ENCODE data around the gene TNIP2.

The TNIP2 gene

GRCh38 chr4:2800691-2801596, 44.8 kb upstream of the TNIP2 start:
- no peak overlapping the region for H2BK120ac ChIP-seq (ENCODE audit: low read depth, low read length)
- H3K4me2 ChIP-seq (ENCODE audit: low read length) = no peak overlapping the region
- no peak overlapping the region for H2AK5ac ChIP-seq (ENCODE audit: low read length)
- no CpG with 5 or more reads among the region's 29 CpGs for WGBS (ENCODE audit: extremely low coverage, insufficient coverage, low lambda C conversion rate)
- peak overlapping the region; percentile 81 for H3K56ac ChIP-seq (ENCODE audit: low read length)
- DNase-seq = peak; percentile 79
- H2BK5ac ChIP-seq (ENCODE audit: low read length) = peak overlapping the region; percentile 73
- H3K4me3 ChIP-seq (ENCODE audit: low read length) = no peak overlapping the region
- H2BK15ac ChIP-seq (replicated peaks; ENCODE audit: low read depth) = no peak overlapping the region
- no peaks in the 10 kb centered on the region for H3K79me2 ChIP-seq (ENCODE audit: control insufficient read depth, insufficient read depth, low read length)
- peak overlapping the region; percentile 28 for H3K27ac ChIP-seq (ENCODE audit: low read depth, low read length)
- H3K27me3 ChIP-seq (ENCODE audit: insufficient read depth, low read length, poor library complexity) = no peaks in the 10 kb centered on the region
- H3K9ac ChIP-seq (ENCODE audit: low read length) = peak overlapping the region; percentile 63
- H3K23ac ChIP-seq (ENCODE audit: low read length) = no peak overlapping the region
- H3K79me1 ChIP-seq (ENCODE audit: low read length) = no peaks in the 10 kb centered on the region
- H3K4me1 ChIP-seq (ENCODE audit: control insufficient read depth, low read depth, low read length) = peaks cover 2% of the 10 kb centered on the region
- H4K5ac ChIP-seq (ENCODE audit: low read length) = no peak overlapping the region
- H3K4ac ChIP-seq (ENCODE audit: low read depth, low read length) = no peak overlapping the region
- H3K18ac ChIP-seq (ENCODE audit: low read length) = peak overlapping the region; percentile 8
- no peaks in the 10 kb centered on the region for H3K36me3 ChIP-seq (ENCODE audit: control insufficient read depth, insufficient read depth, low read length)
- H4K8ac ChIP-seq (ENCODE audit: low read depth, low read length) = no peak overlapping the region

DNA sequence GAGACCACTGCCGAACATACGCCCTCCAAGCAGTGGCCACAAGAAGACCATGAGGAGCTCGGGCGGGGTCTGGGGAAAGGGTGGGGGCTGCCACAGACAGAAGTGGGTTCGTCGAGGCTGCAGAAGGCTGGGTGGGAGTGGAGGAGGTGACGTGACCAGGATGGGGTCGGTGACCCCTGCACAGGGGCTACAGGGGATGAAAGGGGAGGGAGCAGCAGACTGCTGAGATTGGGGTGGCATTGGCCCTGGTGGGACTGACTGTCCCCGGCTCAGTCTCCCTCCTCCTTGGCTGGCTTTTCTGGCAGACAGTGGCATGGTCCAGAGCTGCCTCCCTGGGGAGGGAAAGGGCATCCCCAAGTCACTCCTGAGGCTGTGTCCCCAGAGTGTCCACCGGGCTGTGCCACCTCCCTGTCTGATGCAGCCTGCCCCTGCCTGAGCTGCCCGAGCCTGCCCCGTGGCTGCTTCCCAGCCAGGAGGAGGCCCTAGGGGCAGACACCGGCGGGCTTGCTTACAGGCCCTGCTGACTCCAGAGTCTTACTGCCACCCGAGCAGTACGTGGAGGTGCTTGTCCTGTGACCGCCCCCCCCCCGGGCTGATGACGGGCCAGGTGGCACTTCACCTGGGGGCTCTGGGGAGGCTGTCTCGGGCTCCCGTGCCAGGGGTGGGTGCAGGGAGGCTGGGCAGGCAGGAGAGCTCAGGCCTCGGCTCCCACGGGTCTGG, 44.0 kb upstream of the TNIP2 start:
- Histone ChIP-seq H3K4me2 (ENCODE audit: low read length) (no peak overlapping the region), H3K79me2 (ENCODE audit: control insufficient read depth, insufficient read depth, low read length) (no peaks in the 10 kb centered on the region), H3K56ac (ENCODE audit: low read length) (peak overlapping the region; percentile 1), H3K18ac (ENCODE audit: low read length) (no peak overlapping the region), H3K27ac (ENCODE audit: low read depth, low read length) (no peak overlapping the region), H2AK5ac (ENCODE audit: low read length) (no peak overlapping the region), H3K4me3 (ENCODE audit: low read length) (no peak overlapping the region), H3K79me1 (ENCODE audit: low read length) (no peaks in the 10 kb centered on the region), H3K27me3 (ENCODE audit: insufficient read depth, low read length, poor library complexity) (no peaks in the 10 kb centered on the region), H3K36me3 (ENCODE audit: control insufficient read depth, insufficient read depth, low read length) (no peaks in the 10 kb centered on the region), H3K4me1 (ENCODE audit: control insufficient read depth, low read depth, low read length) (peaks cover 2% of the 10 kb centered on the region), H3K9ac (ENCODE audit: low read length) (no peak overlapping the region), H2BK120ac (ENCODE audit: low read depth, low read length) (no peak overlapping the region), H3K23ac (ENCODE audit: low read length) (no peak overlapping the region), H2BK15ac (replicated peaks; ENCODE audit: low read depth) (no peak overlapping the region), H4K8ac (ENCODE audit: low read depth, low read length) (no peak overlapping the region), H3K4ac (ENCODE audit: low read depth, low read length) (no peak overlapping the region), H4K5ac (ENCODE audit: low read length) (no peak overlapping the region), H2BK5ac (ENCODE audit: low read length) (no peak overlapping the region)
- WGBS (ENCODE audit: extremely low coverage, insufficient coverage, low lambda C conversion rate) = no CpG with 5 or more reads among the region's 23 CpGs
- no peak for DNase-seq

- Histone ChIP-seq H4K5ac (ENCODE audit: low read length) (no peak overlapping the region), H3K36me3 (ENCODE audit: control insufficient read depth, insufficient read depth, low read length) (no peaks in the 10 kb centered on the region), H4K8ac (ENCODE audit: low read depth, low read length) (no peak overlapping the region), H2BK15ac (replicated peaks; ENCODE audit: low read depth) (no peak overlapping the region), H3K4me1 (ENCODE audit: control insufficient read depth, low read depth, low read length) (peaks cover 2% of the 10 kb centered on the region), H2BK5ac (ENCODE audit: low read length) (no peak overlapping the region), H3K4ac (ENCODE audit: low read depth, low read length) (no peak overlapping the region), H3K27ac (ENCODE audit: low read depth, low read length) (no peak overlapping the region), H3K4me3 (ENCODE audit: low read length) (no peak overlapping the region), H3K79me1 (ENCODE audit: low read length) (no peaks in the 10 kb centered on the region), H3K56ac (ENCODE audit: low read length) (no peak overlapping the region), H3K27me3 (ENCODE audit: insufficient read depth, low read length, poor library complexity) (no peaks in the 10 kb centered on the region), H3K18ac (ENCODE audit: low read length) (no peak overlapping the region), H2BK120ac (ENCODE audit: low read depth, low read length) (no peak overlapping the region), H2AK5ac (ENCODE audit: low read length) (no peak overlapping the region), H3K9ac (ENCODE audit: low read length) (no peak overlapping the region), H3K79me2 (ENCODE audit: control insufficient read depth, insufficient read depth, low read length) (no peaks in the 10 kb centered on the region), H3K4me2 (ENCODE audit: low read length) (no peak overlapping the region), H3K23ac (ENCODE audit: low read length) (no peak overlapping the region)
- DNase-seq = no peak
- WGBS (ENCODE audit: extremely low coverage, insufficient coverage, low lambda C conversion rate) = no CpG with 5 or more reads among the region's 14 CpGs
Measured at GRCh38 chr4:2799224-2799911, 43.2 kb upstream of the TNIP2 start.

GRCh38 chr4:2798399-2799223, 42.5 kb upstream of the TNIP2 start:
- Histone ChIP-seq H3K79me1 (ENCODE audit: low read length) (no peaks in the 10 kb centered on the region), H2AK5ac (ENCODE audit: low read length) (no peak overlapping the region), H3K36me3 (ENCODE audit: control insufficient read depth, insufficient read depth, low read length) (no peaks in the 10 kb centered on the region), H2BK5ac (ENCODE audit: low read length) (no peak overlapping the region), H3K4ac (ENCODE audit: low read depth, low read length) (no peak overlapping the region), H3K27me3 (ENCODE audit: insufficient read depth, low read length, poor library complexity) (no peaks in the 10 kb centered on the region), H3K4me3 (ENCODE audit: low read length) (no peak overlapping the region), H3K9ac (ENCODE audit: low read length) (no peak overlapping the region), H2BK120ac (ENCODE audit: low read depth, low read length) (no peak overlapping the region), H3K4me1 (ENCODE audit: control insufficient read depth, low read depth, low read length) (peaks cover 2% of the 10 kb centered on the region), H4K8ac (ENCODE audit: low read depth, low read length) (no peak overlapping the region), H2BK15ac (replicated peaks; ENCODE audit: low read depth) (no peak overlapping the region), H3K56ac (ENCODE audit: low read length) (no peak overlapping the region), H4K5ac (ENCODE audit: low read length) (no peak overlapping the region), H3K79me2 (ENCODE audit: control insufficient read depth, insufficient read depth, low read length) (no peaks in the 10 kb centered on the region), H3K18ac (ENCODE audit: low read length) (no peak overlapping the region), H3K23ac (ENCODE audit: low read length) (no peak overlapping the region), H3K4me2 (ENCODE audit: low read length) (no peak overlapping the region), H3K27ac (ENCODE audit: low read depth, low read length) (no peak overlapping the region)
- no CpG with 5 or more reads among the region's 29 CpGs for WGBS (ENCODE audit: extremely low coverage, insufficient coverage, low lambda C conversion rate)
- DNase-seq = no peak

GRCh38 chr4:2797545-2798305, 41.6 kb upstream of the TNIP2 start:
- Histone ChIP-seq H2AK5ac (ENCODE audit: low read length) (no peak overlapping the region), H3K4ac (ENCODE audit: low read depth, low read length) (no peak overlapping the region), H3K23ac (ENCODE audit: low read length) (no peak overlapping the region), H3K27ac (ENCODE audit: low read depth, low read length) (no peak overlapping the region), H3K79me2 (ENCODE audit: control insufficient read depth, insufficient read depth, low read length) (no peaks in the 10 kb centered on the region), H3K18ac (ENCODE audit: low read length) (no peak overlapping the region), H3K4me2 (ENCODE audit: low read length) (no peak overlapping the region), H3K4me3 (ENCODE audit: low read length) (no peak overlapping the region), H2BK120ac (ENCODE audit: low read depth, low read length) (no peak overlapping the region), H4K5ac (ENCODE audit: low read length) (no peak overlapping the region), H3K27me3 (ENCODE audit: insufficient read depth, low read length, poor library complexity) (no peaks in the 10 kb centered on the region), H2BK15ac (replicated peaks; ENCODE audit: low read depth) (no peak overlapping the region), H4K8ac (ENCODE audit: low read depth, low read length) (no peak overlapping the region), H2BK5ac (ENCODE audit: low read length) (no peak overlapping the region), H3K79me1 (ENCODE audit: low read length) (no peaks in the 10 kb centered on the region), H3K9ac (ENCODE audit: low read length) (no peak overlapping the region), H3K4me1 (ENCODE audit: control insufficient read depth, low read depth, low read length) (peaks cover 2% of the 10 kb centered on the region), H3K36me3 (ENCODE audit: control insufficient read depth, insufficient read depth, low read length) (no peaks in the 10 kb centered on the region), H3K56ac (ENCODE audit: low read length) (no peak overlapping the region)
- no peak for DNase-seq
- WGBS (ENCODE audit: extremely low coverage, insufficient coverage, low lambda C conversion rate) = no CpG with 5 or more reads among the region's 23 CpGs
